ENCODE measurements around the gene GNG5.

The GNG5 gene

GRCh38 chr1:84506002-84506728 is at the start of gene GNG5, which contains the start of gene SPATA1:
TSS of gene GNG5 (minus strand) at chr1:84506581. CDS start at chr1:84506091, 490 bp downstream.
TSS of gene SPATA1 (plus strand) at chr1:84506386. CDS start at chr1:84516360, 9,974 bp downstream.
- H3K4me3 ChIP-seq (ENCODE audit: low read length) = peak within 1 kb of the TSS; percentile 93
- peak; percentile 94 for DNase-seq (ENCODE audit: low read depth)
- TF ChIP-seq CTCF (conservative IDR thresholded peaks at IDR 0.05; ENCODE audit: low read length) = no peak

- peak; percentile 32 for DNase-seq (ENCODE audit: low read depth)
- no peak for TF ChIP-seq CTCF (conservative IDR thresholded peaks at IDR 0.05; ENCODE audit: low read length)
- H3K4me3 ChIP-seq (ENCODE audit: low read length) = no peak overlapping the region
Observed at GRCh38 chr1:84550826-84551225, 44.4 kb upstream of the GNG5 start.

GRCh38 chr1:84541679-84542078 is 35.3 kb upstream of the GNG5 start:
- DNase-seq (ENCODE audit: low read depth) = peak; percentile 2
- no peak; the same call in 1 of the 2 replicates for TF ChIP-seq CTCF (conservative IDR thresholded peaks at IDR 0.05; ENCODE audit: low read length)

GRCh38 chr1:84540759-84541158 is 34.4 kb upstream of the GNG5 start:
- peak; percentile 14 for DNase-seq (ENCODE audit: low read depth)
- TF ChIP-seq CTCF (conservative IDR thresholded peaks at IDR 0.05; ENCODE audit: low read length) = no peak
- no peak overlapping the region for H3K4me3 ChIP-seq (ENCODE audit: low read length)

More at GRCh38 chr1:84541679-84542078, 35.3 kb upstream of the GNG5 start:
- no peak overlapping the region for H3K4me3 ChIP-seq (ENCODE audit: low read length)

- DNase-seq (ENCODE audit: low read depth) = no peak
- H3K4me3 ChIP-seq (ENCODE audit: low read length) = no peak overlapping the region
- no peak for TF ChIP-seq CTCF (conservative IDR thresholded peaks at IDR 0.05; ENCODE audit: low read length)
Observed at GRCh38 chr1:84539972-84540371, 33.6 kb upstream of the GNG5 start.

GRCh38 chr1:84538599-84538998 is 32.2 kb upstream of the GNG5 start:
- no peak overlapping the region for H3K4me3 ChIP-seq (ENCODE audit: low read length)
- no peak for TF ChIP-seq CTCF (conservative IDR thresholded peaks at IDR 0.05; ENCODE audit: low read length)
- DNase-seq (ENCODE audit: low read depth) = no peak

- TF ChIP-seq CTCF (conservative IDR thresholded peaks at IDR 0.05; ENCODE audit: low read length) = no peak
- H3K4me3 ChIP-seq (ENCODE audit: low read length) = no peak overlapping the region
- DNase-seq (ENCODE audit: low read depth) = no peak
Observed at GRCh38 chr1:84525779-84526178, 19.4 kb upstream of the GNG5 start.
